Neural progenitor cell (in vitro differentiated cells): ENCODE data around the gene ACTA1.

Experiments used
- CTCF ChIP-seq: fragments of 200-600 bp; sonication (generic); IDR thresholded peaks from 2 replicates; pipeline ENCODE4 v1.5.1; 2017; ENCODE audit warnings: antibody characterized with exemption, mild to moderate bottlenecking
- EZH2 ChIP-seq: fragments of 200-600 bp; sonication (generic); IDR thresholded peaks from 2 replicates; pipeline ENCODE4 v1.6.1; 2017; ENCODE audit warnings: antibody characterized with exemption, mild to moderate bottlenecking, moderate library complexity

- TF ChIP-seq CTCF (no peak), EZH2 (no peak)
Observed at GRCh38 chr1:229482511-229482910, 48.6 kb upstream of the ACTA1 start.
